HG03196 (cell line): ENCODE results near the gene KCND3.

Experiments
- ATAC-seq: cut with Tn5 transposase; IDR thresholded peaks from one replicate; pipeline ENCODE4 v1.9.1; 2021; ENCODE audit not compliant: unreplicated experiment

KCND3 gene

GRCh38 chr1:111851552-111851951 is 137.9 kb downstream of the KCND3 start:
- ATAC-seq: no peak

GRCh38 chr1:111850109-111850508 is 139.4 kb downstream of the KCND3 start:
- ATAC-seq: no peak

- ATAC-seq: no peak
Observed at GRCh38 chr1:111848852-111849545, 140.5 kb downstream of the KCND3 start.

- ATAC-seq: no peak
Observed at GRCh38 chr1:111847466-111847865, 142.0 kb downstream of the KCND3 start.

GRCh38 chr1:111846842-111847241 is 142.6 kb downstream of the KCND3 start:
- ATAC-seq: no peak

GRCh38 chr1:111843177-111843576 is 146.3 kb downstream of the KCND3 start:
- no peak for ATAC-seq

- ATAC-seq: no peak
Observed at GRCh38 chr1:111842411-111842810, 147.1 kb downstream of the KCND3 start.

- no peak for ATAC-seq
Observed at GRCh38 chr1:111841746-111842145, 147.7 kb downstream of the KCND3 start.

GRCh38 chr1:111841189-111841588 is 148.3 kb downstream of the KCND3 start:
- no peak for ATAC-seq

GRCh38 chr1:111837393-111837792 is 152.1 kb downstream of the KCND3 start:
- ATAC-seq: no peak

GRCh38 chr1:111836111-111836510 is 153.4 kb downstream of the KCND3 start:
- no peak for ATAC-seq

- ATAC-seq: no peak
Observed at GRCh38 chr1:111835514-111835913, 154.0 kb downstream of the KCND3 start.

GRCh38 chr1:111834956-111835355 is 154.5 kb downstream of the KCND3 start:
- no peak for ATAC-seq

- ATAC-seq: no peak
Observed at GRCh38 chr1:111833334-111833733, 156.1 kb downstream of the KCND3 start.

- ATAC-seq: no peak
Observed at GRCh38 chr1:111832521-111833155, 156.8 kb downstream of the KCND3 start.

- no peak for ATAC-seq
Observed at GRCh38 chr1:111831153-111831552, 158.3 kb downstream of the KCND3 start.

- no peak for ATAC-seq
Observed at GRCh38 chr1:111827946-111828345, 161.5 kb downstream of the KCND3 start.

- ATAC-seq: no peak
Observed at GRCh38 chr1:111826278-111826677, 163.2 kb downstream of the KCND3 start.

- no peak for ATAC-seq
Observed at GRCh38 chr1:111825217-111825616, 164.3 kb downstream of the KCND3 start.

- ATAC-seq: no peak
Observed at GRCh38 chr1:111822138-111822537, 167.3 kb downstream of the KCND3 start.

GRCh38 chr1:111821121-111821745 is 168.2 kb downstream of the KCND3 start:
- ATAC-seq: no peak

GRCh38 chr1:111819566-111820263 is 169.8 kb downstream of the KCND3 start:
- no peak for ATAC-seq
